IPS DF 6.9 (cell line): ENCODE results near the gene OR10AD1.
"Not testable (repeated sequence)": the region's sequence is repeated elsewhere in the genome, so short reads cannot be mapped to it uniquely, and the experiment has no call there.

ENCODE experiments used
- DNase-seq: peaks from one replicate; pipeline ENCODE4 v3.0.0-alpha.2; 2013; ENCODE audit warnings: low read depth, low spot score
- H3K27ac ChIP-seq: one replicate; pipeline ENCODE4 v1.5.1; 2013; ENCODE audit warnings: low read length, control low read depth
- H3K27me3 ChIP-seq: 2 replicates; pipeline ENCODE4 v1.6.1; 2013; ENCODE audit warnings: mild to moderate bottlenecking, low read length; ENCODE audit not compliant: control insufficient read depth, insufficient read depth
- H3K36me3 ChIP-seq: 2 replicates; pipeline ENCODE4 v1.6.1; 2013; ENCODE audit warnings: low read length; ENCODE audit not compliant: control insufficient read depth, insufficient read depth
- H3K4me1 ChIP-seq: 2 replicates; pipeline ENCODE4 v1.6.1; 2013; ENCODE audit warnings: low read length; ENCODE audit not compliant: control insufficient read depth, insufficient read depth
- H3K4me3 ChIP-seq: 2 replicates; pipeline ENCODE4 v1.5.1; 2013; ENCODE audit warnings: mild to moderate bottlenecking, low read length
- H3K9me3 ChIP-seq: 2 replicates; pipeline ENCODE4 v1.6.1; 2013; ENCODE audit warnings: low read length, inconsistent platforms; ENCODE audit not compliant: control insufficient read depth, insufficient read depth
- WGBS: extraction: QIAGEN DNeasy Blood & Tissue Kit; methylation state at CpG from one replicate; pipeline ENCODE4 v1.1.7; 2013; ENCODE audit warnings: mixed read lengths, missing lambda C conversion rate; ENCODE audit not compliant: insufficient read length, insufficient coverage; 5-methylcytosine and 5-hydroxymethylcytosine counted together

Gene OR10AD1

GRCh38 chr12:48203192-48203591 lies at the start of gene OR10AD1:
TSS of gene OR10AD1 (minus strand) at chr12:48203292. CDS start at chr12:48203292, 0 bp downstream.
- no CpG with 5 or more reads among the region's 4 CpGs for WGBS
- Histone ChIP-seq H3K27ac (no peak within 1 kb of the TSS), H3K4me3 (no peak within 1 kb of the TSS), H3K27me3 (peaks cover 2% of the 10 kb centered on the region; the same call in 1 of the 2 replicates), H3K4me1 (no peaks in the 10 kb centered on the region), H3K36me3 (no peaks in the 10 kb centered on the region), H3K9me3 (no peaks in the 10 kb centered on the region)
- no peak for DNase-seq

GRCh38 chr12:48247181-48247966 lies 44.3 kb upstream of the OR10AD1 start:
- Histone ChIP-seq H3K27me3 (no peaks in the 10 kb centered on the region), H3K36me3 (no peaks in the 10 kb centered on the region), H3K4me3 (no peak overlapping the region), H3K27ac (no peak overlapping the region), H3K9me3 (no peaks in the 10 kb centered on the region), H3K4me1 (no peaks in the 10 kb centered on the region; the same call in 1 of the 2 replicates)
- WGBS: no CpG with 5 or more reads among the region's 5 CpGs
- DNase-seq: no peak

- no peaks in the 10 kb centered on the region for H3K4me1 ChIP-seq
- DNase-seq: no peak
- WGBS: no CpG with 5 or more reads among the region's 3 CpGs
These were observed 34.1 kb upstream of the OR10AD1 start for GRCh38 chr12:48237162-48237561.

GRCh38 chr12:48235796-48236333 lies 32.8 kb upstream of the OR10AD1 start:
- Histone ChIP-seq H3K9me3 (no peaks in the 10 kb centered on the region), H3K4me1 (no peaks in the 10 kb centered on the region), H3K27ac (no peak overlapping the region), H3K36me3 (no peaks in the 10 kb centered on the region), H3K27me3 (no peaks in the 10 kb centered on the region), H3K4me3 (no peak overlapping the region)
- DNase-seq: no peak
- WGBS: no CpG with 5 or more reads among the region's 4 CpGs

More at GRCh38 chr12:48237162-48237561, 34.1 kb upstream of the OR10AD1 start:
- H3K4me3 ChIP-seq: no peak overlapping the region
- H3K9me3 ChIP-seq: no peaks in the 10 kb centered on the region
- H3K36me3 ChIP-seq: no peaks in the 10 kb centered on the region
- no peaks in the 10 kb centered on the region for H3K27me3 ChIP-seq
- H3K27ac ChIP-seq: no peak overlapping the region

- H3K36me3 ChIP-seq, H3K9me3 ChIP-seq, H3K4me3 ChIP-seq, H3K27me3 ChIP-seq, DNase-seq, H3K27ac ChIP-seq, H3K4me1 ChIP-seq: not testable (repeated sequence)
- no CpG with 5 or more reads among the region's 2 CpGs for WGBS
These were observed 28.3 kb upstream of the OR10AD1 start for GRCh38 chr12:48231169-48231958.

- H3K27ac ChIP-seq, H3K36me3 ChIP-seq, DNase-seq, H3K4me1 ChIP-seq, H3K9me3 ChIP-seq, H3K27me3 ChIP-seq, H3K4me3 ChIP-seq: not testable (repeated sequence)
- no CpG with 5 or more reads among the region's 3 CpGs for WGBS
These were observed 21.4 kb upstream of the OR10AD1 start for GRCh38 chr12:48224533-48224932.

- no CpG with 5 or more reads among the region's 2 CpGs for WGBS
- Histone ChIP-seq H3K36me3 (no peaks in the 10 kb centered on the region), H3K9me3 (no peaks in the 10 kb centered on the region), H3K4me3 (no peak overlapping the region), H3K27ac (no peak overlapping the region), H3K4me1 (no peaks in the 10 kb centered on the region), H3K27me3 (no peaks in the 10 kb centered on the region)
- DNase-seq: no peak
These were observed 18.6 kb upstream of the OR10AD1 start for GRCh38 chr12:48221645-48222044.

GRCh38 chr12:48220701-48221100 lies 17.6 kb upstream of the OR10AD1 start:
- H3K4me3 ChIP-seq: no peak overlapping the region
- DNase-seq: no peak
- no peaks in the 10 kb centered on the region for H3K9me3 ChIP-seq
- no peaks in the 10 kb centered on the region for H3K27me3 ChIP-seq
- H3K27ac ChIP-seq: no peak overlapping the region
- WGBS: no CpG with 5 or more reads among the region's 1 CpG
- no peaks in the 10 kb centered on the region for H3K36me3 ChIP-seq
- no peaks in the 10 kb centered on the region for H3K4me1 ChIP-seq

- no CpG with 5 or more reads among the region's 1 CpG for WGBS
- Histone ChIP-seq H3K27me3 (no peaks in the 10 kb centered on the region), H3K36me3 (no peaks in the 10 kb centered on the region), H3K27ac (no peak overlapping the region), H3K4me3 (no peak overlapping the region), H3K9me3 (no peaks in the 10 kb centered on the region), H3K4me1 (no peaks in the 10 kb centered on the region)
- no peak for DNase-seq
These were observed 16.5 kb upstream of the OR10AD1 start for GRCh38 chr12:48219631-48220030.

GRCh38 chr12:48216785-48217184 lies 13.7 kb upstream of the OR10AD1 start:
- Histone ChIP-seq H3K9me3 (no peaks in the 10 kb centered on the region), H3K27me3 (no peaks in the 10 kb centered on the region), H3K27ac (no peak overlapping the region), H3K4me1 (no peaks in the 10 kb centered on the region), H3K4me3 (no peak overlapping the region), H3K36me3 (no peaks in the 10 kb centered on the region)
- no peak for DNase-seq
